HepG2 (cell line): Measurements from ENCODE around the gene ROBO2. TPM values are rescaled to one million over a fixed set of nuclear protein-coding genes. Genes with fewer than 3 reads are reported as not detected.

ENCODE experiments used
- ATAC-seq: fragments of 200-7000 bp; cut with Tn5 transposase; 3 replicates; pipeline ENCODE4 v1.9.1; 2020; ENCODE audit warnings: mild to moderate bottlenecking, moderate library complexity
- BruUV-seq: library from RNA; stranded (reverse); fragments of 400-500 nt; replicated peaks from 2 replicates; lab custom pipeline; 2021; lab: Mats Ljungman, UMichigan
- CTCF ChIA-PET: fragments of 300-600 bp; formaldehyde crosslinking; extraction: SDS; loops from one replicate; lab custom pipeline; 2021; ENCODE audit warnings: low total read pairs, inconsistent platforms, low intra/inter-chr PET ratio; lab: Yijun Ruan, JAX
- POLR2A ChIA-PET: fragments of 350-600 bp; sonication (Branson Sonifier 250); formaldehyde crosslinking; loops from one replicate; lab custom pipeline; 2020; ENCODE audit warnings: antibody characterized with exemption, inconsistent platforms; lab: Yijun Ruan, JAX
- DNase-seq: peaks from one replicate; pipeline ENCODE4 v3.0.0-alpha.2; 2015; ENCODE audit warnings: low spot score
- FAIRE-seq: peaks from 3 replicates; lab custom pipeline; 2011; peaks lifted over from hg19 to GRCh38; lab: Jason Lieb, UNC
- H2AFZ ChIP-seq: one replicate; pipeline ENCODE4 v1.6.1; 2011; ENCODE audit warnings: low read length, inconsistent platforms
- H3K27ac ChIP-seq: fragments of 300-600 bp; 3 replicates; pipeline ENCODE4 v1.8.0; 2011; ENCODE audit warnings: mixed run types, mild to moderate bottlenecking, mixed read lengths, low read length, inconsistent platforms; ENCODE audit not compliant: insufficient read depth; ENCODE audit errors: extremely low read length
- H3K27me3 ChIP-seq, 2 experiments: fragments of 200-600 bp in 1 of 2; 2 replicates in 1 of 2; 3 replicates in 1 of 2; pipeline versions ENCODE4 v1.6.0 to v1.8.0; 2011; ENCODE audit warnings: low read length in 2 of 2, mild to moderate bottlenecking in 2 of 2, moderate library complexity in 2 of 2, inconsistent platforms in 1 of 2; ENCODE audit not compliant: insufficient read depth in 2 of 2, control insufficient read depth in 1 of 2
- H3K36me3 ChIP-seq, 2 experiments: fragments of 200-600 bp in 1 of 2; replicated peaks in 1 of 2; 2 replicates in 1 of 2; 3 replicates in 1 of 2; pipeline versions ENCODE4 v1.5.1 to v1.8.0; 2011; ENCODE audit warnings: low read length in 2 of 2, inconsistent platforms in 1 of 2; ENCODE audit not compliant: insufficient read depth in 2 of 2, control insufficient read depth in 1 of 2
- H3K4me1 ChIP-seq: 2 replicates; pipeline ENCODE4 v1.5.1; 2012; ENCODE audit warnings: low read length, inconsistent platforms; ENCODE audit not compliant: insufficient read depth
- H3K4me2 ChIP-seq: 2 replicates; pipeline ENCODE4 v1.6.0; 2011; ENCODE audit warnings: low read depth, low read length, inconsistent platforms
- H3K4me3 ChIP-seq, 3 experiments: fragments of 200-600 bp in 1 of 3; sonication (generic), shearing (Covaris generic) in 1 of 3; replicated peaks in 1 of 3; 2 replicates each; pipeline ENCODE4 v1.5.1; 2011 to 2016; ENCODE audit warnings: low read length in 3 of 3, inconsistent platforms in 2 of 3, low read depth in 2 of 3, mild to moderate bottlenecking in 2 of 3, control low read depth in 1 of 3, mixed read lengths in 1 of 3; ENCODE audit not compliant: insufficient read depth in 1 of 3
- H3K79me2 ChIP-seq: one replicate; pipeline ENCODE4 v1.6.1; 2011; ENCODE audit warnings: low read length, inconsistent platforms; ENCODE audit not compliant: insufficient read depth
- H3K9ac ChIP-seq: 2 replicates; pipeline ENCODE4 v1.6.0; 2011; ENCODE audit warnings: mild to moderate bottlenecking, low read depth, low read length, inconsistent platforms; ENCODE audit not compliant: insufficient read depth
- H3K9me3 ChIP-seq: 2 replicates; pipeline ENCODE4 v1.5.1; 2012; ENCODE audit warnings: mild to moderate bottlenecking, low read length
- H4K20me1 ChIP-seq: 2 replicates; pipeline ENCODE4 v1.6.0; 2011; ENCODE audit warnings: inconsistent platforms, mild to moderate bottlenecking, low read length, moderate library complexity; ENCODE audit not compliant: insufficient read depth
- RFXANK ChIP-seq: IDR thresholded peaks from 2 replicates; pipeline ENCODE4 v1.6.1; 2016
- SUZ12 ChIP-seq: fragments of 150-350 bp; IDR thresholded peaks from 2 replicates; pipeline ENCODE4 v1.6.1; 2014; ENCODE audit warnings: low read depth, low read length
- ZFP41 ChIP-seq: sonication (generic); formaldehyde crosslinking; IDR thresholded peaks from 2 replicates; pipeline ENCODE4 v1.4.0; 2020; ENCODE audit warnings: mild to moderate bottlenecking, missing genetic modification reagents, borderline replicate concordance
- ZNF34 ChIP-seq: sonication (generic); formaldehyde crosslinking; IDR thresholded peaks from 2 replicates; pipeline ENCODE4 v1.4.0; 2020; ENCODE audit warnings: mild to moderate bottlenecking, missing genetic modification reagents, borderline replicate concordance
- WGBS: methylation state at CpG from one replicate; pipeline ENCODE4 v1.1.6; 2017; ENCODE audit warnings: low lambda C conversion rate; 5-methylcytosine and 5-hydroxymethylcytosine counted together
- in situ Hi-C: cut with HindIII; loops from 2 replicates; pipeline ENCODE4 v1.10.0; 2017; ENCODE audit warnings: low pct_unique_long_range_greater_than_20kb; ENCODE audit not compliant: extremely low pct_ligation_motif_present
- intact Hi-C: fragments of 100-400 bp; cut with micrococcal nuclease; formaldehyde crosslinking; loops from one replicate; pipeline ENCODE4 v1.10.0; 2022; ENCODE audit not compliant: unreplicated experiment
- polyA plus RNA-seq, 8 experiments: library from polyadenylated mRNA; depleted of rRNA in 3 of 8; stranded (reverse) in 7 of 8; unstranded in 1 of 8; fragments of >200 nt; fragmentation: Illumina TruSeq in 4 of 8; extraction: Trizol in 4 of 8; gene quantifications; 2 replicates each; pipeline versions ENCODE4 v1.2.1 to v1.2.3, GENCODE V29; 2011 to 2016; ENCODE audit warnings: low read depth in 4 of 8, missing spikeins in 1 of 8, mixed read lengths in 1 of 8; ENCODE audit not compliant: insufficient read depth in 1 of 8
- total RNA-seq, 5 experiments: library from RNA; depleted of rRNA; stranded (reverse); fragments of >200 nt; fragmentation: Illumina TruSeq; extraction: Trizol; gene quantifications; 2 replicates each; pipeline ENCODE4 v1.2.3, GENCODE V29; 2016; ENCODE audit warnings: low read depth in 1 of 5
- TF ChIP-seq, protein P1 (sequence below): sonication (generic); formaldehyde crosslinking; IDR thresholded peaks from 2 replicates; pipeline ENCODE4 v1.5.0; 2020; ENCODE audit warnings: mild to moderate bottlenecking, missing genetic modification reagents
- TF ChIP-seq, protein P2 (sequence below): IDR thresholded peaks from 2 replicates; pipeline ENCODE4 v1.6.1; 2016; ENCODE audit warnings: missing compliant biosample characterization, missing genetic modification reagents, borderline replicate concordance
- TF ChIP-seq, protein P3 (sequence below): sonication (generic); formaldehyde crosslinking; IDR thresholded peaks from one replicate; pipeline ENCODE4 v1.5.1; 2020; ENCODE audit warnings: mild to moderate bottlenecking, missing genetic modification reagents; ENCODE audit errors: not compliant biosample characterization
- TF ChIP-seq, protein P4 (sequence below): sonication (generic); formaldehyde crosslinking; IDR thresholded peaks from 2 replicates; pipeline ENCODE4 v1.8.0; 2022; ENCODE audit warnings: missing genetic modification reagents, mild to moderate bottlenecking, moderate library complexity, borderline replicate concordance

ROBO2 gene
- total and polyA plus RNA-seq, 2 of the 13 experiments (the other 11 are each of a cell fraction or from before 2014, with no cell fraction given) = not detected

DNA sequence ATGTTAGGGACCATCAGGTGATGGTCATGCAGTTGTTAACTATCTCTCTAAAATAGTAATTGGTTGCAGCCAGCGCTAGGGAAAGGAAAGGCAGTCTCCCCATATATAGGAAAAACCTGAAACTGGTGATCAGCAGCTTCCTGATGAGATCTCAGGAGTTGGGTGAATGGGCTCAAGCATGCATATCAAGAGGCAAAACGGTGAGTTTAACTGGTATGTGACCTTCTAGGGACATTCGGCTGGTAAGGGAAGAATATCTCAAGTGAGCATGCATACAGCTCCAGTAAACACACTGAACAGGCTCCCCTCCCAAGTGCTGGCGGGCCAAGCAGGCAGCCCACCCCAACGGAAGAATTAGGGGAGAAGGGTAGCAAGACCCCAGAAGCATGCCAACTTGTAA, 49.3 kb upstream of the ROBO2 start:
- H3K9me3 ChIP-seq = no peaks in the 10 kb centered on the region
- 11% methylated on average over 4 of the region's 5 CpGs for WGBS
- in situ Hi-C loops = no loop called here
- H3K9ac ChIP-seq = no peak overlapping the region
- ChIA-PET POLR2A (no interaction called here), CTCF (no interaction called here)
- H3K27ac ChIP-seq = no peak overlapping the region
- peak; percentile 51 for ATAC-seq
- no peak overlapping the region for H3K4me3 ChIP-seq
- H3K36me3 ChIP-seq = no peaks in the 10 kb centered on the region
- no TSS peak for BruUV-seq
- FAIRE-seq = no peak
- peaks cover 16% of the 10 kb centered on the region for H3K4me1 ChIP-seq
- DNase-seq = no peak
- no peaks in the 10 kb centered on the region for H3K27me3 ChIP-seq
- peak overlapping the region; percentile 28; the same call in 1 of the 2 replicates for H3K4me2 ChIP-seq
- intact Hi-C loops = loop anchor here (5.0 kb wide), 1 partner anchor 48 kb away; no protein-coding TSS in a partner anchor
- H4K20me1 ChIP-seq = no peaks in the 10 kb centered on the region
- H3K79me2 ChIP-seq = no peaks in the 10 kb centered on the region
- H2AFZ ChIP-seq = no peak overlapping the region
- TF ChIP-seq, protein P1, sequence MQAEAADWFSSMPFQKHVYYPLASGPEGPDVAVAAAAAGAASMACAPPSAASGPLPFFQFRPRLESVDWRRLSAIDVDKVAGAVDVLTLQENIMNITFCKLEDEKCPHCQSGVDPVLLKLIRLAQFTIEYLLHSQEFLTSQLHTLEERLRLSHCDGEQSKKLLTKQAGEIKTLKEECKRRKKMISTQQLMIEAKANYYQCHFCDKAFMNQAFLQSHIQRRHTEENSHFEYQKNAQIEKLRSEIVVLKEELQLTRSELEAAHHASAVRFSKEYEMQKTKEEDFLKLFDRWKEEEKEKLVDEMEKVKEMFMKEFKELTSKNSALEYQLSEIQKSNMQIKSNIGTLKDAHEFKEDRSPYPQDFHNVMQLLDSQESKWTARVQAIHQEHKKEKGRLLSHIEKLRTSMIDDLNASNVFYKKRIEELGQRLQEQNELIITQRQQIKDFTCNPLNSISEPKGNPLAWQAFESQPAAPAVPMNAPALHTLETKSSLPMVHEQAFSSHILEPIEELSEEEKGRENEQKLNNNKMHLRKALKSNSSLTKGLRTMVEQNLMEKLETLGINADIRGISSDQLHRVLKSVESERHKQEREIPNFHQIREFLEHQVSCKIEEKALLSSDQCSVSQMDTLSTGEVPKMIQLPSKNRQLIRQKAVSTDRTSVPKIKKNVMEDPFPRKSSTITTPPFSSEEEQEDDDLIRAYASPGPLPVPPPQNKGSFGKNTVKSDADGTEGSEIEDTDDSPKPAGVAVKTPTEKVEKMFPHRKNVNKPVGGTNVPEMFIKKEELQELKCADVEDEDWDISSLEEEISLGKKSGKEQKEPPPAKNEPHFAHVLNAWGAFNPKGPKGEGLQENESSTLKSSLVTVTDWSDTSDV (CRISPR knock-in tag) = no peak
- TF ChIP-seq ZNF34 (CRISPR knock-in tag) = no peak
- no peak for TF ChIP-seq ZFP41 (CRISPR knock-in tag)
- TF ChIP-seq, protein P2, sequence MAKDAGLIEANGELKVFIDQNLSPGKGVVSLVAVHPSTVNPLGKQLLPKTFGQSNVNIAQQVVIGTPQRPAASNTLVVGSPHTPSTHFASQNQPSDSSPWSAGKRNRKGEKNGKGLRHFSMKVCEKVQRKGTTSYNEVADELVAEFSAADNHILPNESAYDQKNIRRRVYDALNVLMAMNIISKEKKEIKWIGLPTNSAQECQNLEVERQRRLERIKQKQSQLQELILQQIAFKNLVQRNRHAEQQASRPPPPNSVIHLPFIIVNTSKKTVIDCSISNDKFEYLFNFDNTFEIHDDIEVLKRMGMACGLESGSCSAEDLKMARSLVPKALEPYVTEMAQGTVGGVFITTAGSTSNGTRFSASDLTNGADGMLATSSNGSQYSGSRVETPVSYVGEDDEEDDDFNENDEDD (CRISPR knock-in tag) = no peak
- TF ChIP-seq, protein P3, sequence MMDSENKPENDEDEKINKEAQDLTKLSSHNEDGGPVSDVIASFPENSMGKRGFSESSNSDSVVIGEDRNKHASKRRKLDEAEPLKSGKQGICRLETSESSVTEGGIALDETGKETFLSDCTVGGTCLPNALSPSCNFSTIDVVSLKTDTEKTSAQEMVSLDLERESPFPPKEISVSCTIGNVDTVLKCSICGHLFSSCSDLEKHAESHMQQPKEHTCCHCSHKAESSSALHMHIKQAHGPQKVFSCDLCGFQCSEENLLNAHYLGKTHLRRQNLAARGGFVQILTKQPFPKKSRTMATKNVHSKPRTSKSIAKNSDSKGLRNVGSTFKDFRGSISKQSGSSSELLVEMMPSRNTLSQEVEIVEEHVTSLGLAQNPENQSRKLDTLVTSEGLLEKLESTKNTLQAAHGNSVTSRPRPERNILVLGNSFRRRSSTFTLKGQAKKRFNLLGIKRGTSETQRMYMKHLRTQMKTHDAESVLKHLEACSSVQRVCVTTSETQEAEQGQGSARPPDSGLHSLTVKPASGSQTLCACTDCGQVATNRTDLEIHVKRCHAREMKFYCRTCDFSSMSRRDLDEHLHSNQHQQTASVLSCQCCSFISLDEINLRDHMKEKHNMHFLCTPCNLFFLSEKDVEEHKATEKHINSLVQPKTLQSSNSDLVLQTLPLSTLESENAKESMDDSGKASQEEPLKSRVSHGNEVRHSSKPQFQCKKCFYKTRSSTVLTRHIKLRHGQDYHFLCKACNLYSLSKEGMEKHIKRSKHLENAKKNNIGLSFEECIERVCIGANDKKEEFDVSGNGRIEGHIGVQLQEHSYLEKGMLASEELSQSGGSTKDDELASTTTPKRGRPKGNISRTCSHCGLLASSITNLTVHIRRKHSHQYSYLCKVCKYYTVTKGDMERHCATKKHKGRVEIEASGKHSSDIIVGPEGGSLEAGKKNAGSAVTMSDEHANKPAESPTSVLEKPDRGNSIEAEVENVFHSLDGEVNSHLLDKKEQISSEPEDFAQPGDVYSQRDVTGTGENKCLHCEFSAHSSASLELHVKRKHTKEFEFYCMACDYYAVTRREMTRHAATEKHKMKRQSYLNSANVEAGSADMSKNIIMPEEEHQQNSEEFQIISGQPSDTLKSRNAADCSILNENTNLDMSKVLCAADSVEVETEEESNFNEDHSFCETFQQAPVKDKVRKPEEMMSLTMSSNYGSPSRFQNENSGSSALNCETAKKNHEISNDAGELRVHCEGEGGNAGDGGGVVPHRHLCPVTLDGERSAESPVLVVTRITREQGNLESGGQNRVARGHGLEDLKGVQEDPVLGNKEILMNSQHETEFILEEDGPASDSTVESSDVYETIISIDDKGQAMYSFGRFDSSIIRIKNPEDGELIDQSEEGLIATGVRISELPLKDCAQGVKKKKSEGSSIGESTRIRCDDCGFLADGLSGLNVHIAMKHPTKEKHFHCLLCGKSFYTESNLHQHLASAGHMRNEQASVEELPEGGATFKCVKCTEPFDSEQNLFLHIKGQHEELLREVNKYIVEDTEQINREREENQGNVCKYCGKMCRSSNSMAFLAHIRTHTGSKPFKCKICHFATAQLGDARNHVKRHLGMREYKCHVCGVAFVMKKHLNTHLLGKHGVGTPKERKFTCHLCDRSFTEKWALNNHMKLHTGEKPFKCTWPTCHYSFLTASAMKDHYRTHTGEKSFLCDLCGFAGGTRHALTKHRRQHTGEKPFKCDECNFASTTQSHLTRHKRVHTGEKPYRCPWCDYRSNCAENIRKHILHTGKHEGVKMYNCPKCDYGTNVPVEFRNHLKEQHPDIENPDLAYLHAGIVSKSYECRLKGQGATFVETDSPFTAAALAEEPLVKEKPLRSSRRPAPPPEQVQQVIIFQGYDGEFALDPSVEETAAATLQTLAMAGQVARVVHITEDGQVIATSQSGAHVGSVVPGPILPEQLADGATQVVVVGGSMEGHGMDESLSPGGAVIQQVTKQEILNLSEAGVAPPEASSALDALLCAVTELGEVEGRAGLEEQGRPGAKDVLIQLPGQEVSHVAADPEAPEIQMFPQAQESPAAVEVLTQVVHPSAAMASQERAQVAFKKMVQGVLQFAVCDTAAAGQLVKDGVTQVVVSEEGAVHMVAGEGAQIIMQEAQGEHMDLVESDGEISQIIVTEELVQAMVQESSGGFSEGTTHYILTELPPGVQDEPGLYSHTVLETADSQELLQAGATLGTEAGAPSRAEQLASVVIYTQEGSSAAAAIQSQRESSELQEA = no peak
- TF ChIP-seq, protein P4, sequence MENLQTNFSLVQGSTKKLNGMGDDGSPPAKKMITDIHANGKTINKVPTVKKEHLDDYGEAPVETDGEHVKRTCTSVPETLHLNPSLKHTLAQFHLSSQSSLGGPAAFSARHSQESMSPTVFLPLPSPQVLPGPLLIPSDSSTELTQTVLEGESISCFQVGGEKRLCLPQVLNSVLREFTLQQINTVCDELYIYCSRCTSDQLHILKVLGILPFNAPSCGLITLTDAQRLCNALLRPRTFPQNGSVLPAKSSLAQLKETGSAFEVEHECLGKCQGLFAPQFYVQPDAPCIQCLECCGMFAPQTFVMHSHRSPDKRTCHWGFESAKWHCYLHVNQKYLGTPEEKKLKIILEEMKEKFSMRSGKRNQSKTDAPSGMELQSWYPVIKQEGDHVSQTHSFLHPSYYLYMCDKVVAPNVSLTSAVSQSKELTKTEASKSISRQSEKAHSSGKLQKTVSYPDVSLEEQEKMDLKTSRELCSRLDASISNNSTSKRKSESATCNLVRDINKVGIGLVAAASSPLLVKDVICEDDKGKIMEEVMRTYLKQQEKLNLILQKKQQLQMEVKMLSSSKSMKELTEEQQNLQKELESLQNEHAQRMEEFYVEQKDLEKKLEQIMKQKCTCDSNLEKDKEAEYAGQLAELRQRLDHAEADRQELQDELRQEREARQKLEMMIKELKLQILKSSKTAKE (CRISPR knock-in tag) = no peak
- TF ChIP-seq RFXANK (CRISPR knock-in tag) = no peak
- TF ChIP-seq SUZ12 = no peak
